SK-N-SH treated with all-trans-retinoic acid at 6 μM for 48 hours (cell line): Measurements from ENCODE around the gene STRBP.

Source experiments
- ATAC-seq: fragments of 200-7000 bp; cut with Tn5 transposase; 3 replicates; pipeline ENCODE4 v1.9.1; 2020; ENCODE audit warnings: mild to moderate bottlenecking, moderate library complexity
- ARNTL ChIP-seq: fragments of 450-650 bp; formaldehyde crosslinking; IDR thresholded peaks from 2 replicates; pipeline ENCODE4 v1.5.0; 2020; ENCODE audit warnings: low read depth, mild to moderate bottlenecking, moderate library complexity, borderline replicate concordance
- BACH2 ChIP-seq: fragments of 250-450 bp; sonication (Bioruptor Pico); IDR thresholded peaks from 2 replicates; pipeline ENCODE4 v1.9.0; 2021; ENCODE audit warnings: mild to moderate bottlenecking, borderline replicate concordance
- CSDC2 ChIP-seq: fragments of 250-450 bp; sonication (Bioruptor Pico); IDR thresholded peaks from 2 replicates; pipeline ENCODE4 v1.5.0; 2020; ENCODE audit warnings: mild to moderate bottlenecking, moderate library complexity
- ESRRG ChIP-seq: fragments of 250-450 bp; sonication (Bioruptor Pico); IDR thresholded peaks from 2 replicates; pipeline ENCODE4 v1.6.1; 2021; ENCODE audit warnings: mild to moderate bottlenecking
- GLIS3 ChIP-seq: fragments of 250-450 bp; sonication (Bioruptor Pico); IDR thresholded peaks from 2 replicates; pipeline ENCODE4 v1.5.0; 2020; ENCODE audit warnings: mild to moderate bottlenecking, moderate library complexity
- ISL1 ChIP-seq: fragments of 250-450 bp; sonication (Bioruptor Pico); IDR thresholded peaks from 2 replicates; pipeline ENCODE4 v2.1.2; 2022; ENCODE audit warnings: mild to moderate bottlenecking, moderate library complexity
- OSR1 ChIP-seq: fragments of 250-450 bp; sonication (Bioruptor Pico); IDR thresholded peaks from 2 replicates; pipeline ENCODE4 v1.8.0; 2022; ENCODE audit warnings: moderate library complexity, mild to moderate bottlenecking, inconsistent platforms
- PPARA ChIP-seq: fragments of 250-450 bp; sonication (Bioruptor Pico); IDR thresholded peaks from 2 replicates; pipeline ENCODE4 v1.5.0; 2020; ENCODE audit warnings: mild to moderate bottlenecking, borderline replicate concordance
- RARB ChIP-seq: fragments of 250-450 bp; sonication (Bioruptor Pico); IDR thresholded peaks from 2 replicates; pipeline ENCODE4 v1.8.0; 2021; ENCODE audit warnings: mild to moderate bottlenecking, moderate library complexity
- SNAI2 ChIP-seq: fragments of 250-450 bp; sonication (Bioruptor Pico); IDR thresholded peaks from 2 replicates; pipeline ENCODE4 v1.5.0; 2020; ENCODE audit warnings: mild to moderate bottlenecking, moderate library complexity
- TCF4 ChIP-seq: fragments of 250-450 bp; sonication (Bioruptor Pico); IDR thresholded peaks from 2 replicates; pipeline ENCODE4 v1.8.0; 2021; ENCODE audit warnings: mild to moderate bottlenecking, moderate library complexity, borderline replicate concordance
- TOX ChIP-seq: fragments of 250-450 bp; sonication (Bioruptor Pico); IDR thresholded peaks from 2 replicates; pipeline ENCODE4 v1.8.0; 2021; ENCODE audit warnings: mild to moderate bottlenecking, moderate library complexity, borderline replicate concordance
- ZC3H10 ChIP-seq: fragments of 250-450 bp; sonication (Bioruptor Pico); IDR thresholded peaks from 2 replicates; pipeline ENCODE4 v1.5.1; 2021; ENCODE audit warnings: mild to moderate bottlenecking, moderate library complexity
- ZFP3 ChIP-seq: fragments of 250-450 bp; sonication (Bioruptor Pico); IDR thresholded peaks from 2 replicates; pipeline ENCODE4 v1.5.0; 2020; ENCODE audit warnings: mild to moderate bottlenecking, moderate library complexity
- ZFP30 ChIP-seq: fragments of 450-650 bp; formaldehyde crosslinking; IDR thresholded peaks from 2 replicates; pipeline ENCODE4 v1.5.0; 2022; ENCODE audit warnings: mild to moderate bottlenecking, moderate library complexity
- ZNF565 ChIP-seq: fragments of 450-650 bp; formaldehyde crosslinking; conservative IDR thresholded peaks from 2 replicates; pipeline ENCODE4 v1.5.0; 2020; ENCODE audit warnings: low read depth, mild to moderate bottlenecking, moderate library complexity
- ZNF70 ChIP-seq: fragments of 450-650 bp; formaldehyde crosslinking; IDR thresholded peaks from 2 replicates; pipeline ENCODE4 v1.5.0; 2020; ENCODE audit warnings: mild to moderate bottlenecking, moderate library complexity
- ZNF8 ChIP-seq: fragments of 450-650 bp; formaldehyde crosslinking; IDR thresholded peaks from 2 replicates; pipeline ENCODE4 v1.5.0; 2020; ENCODE audit warnings: mild to moderate bottlenecking, moderate library complexity
- TF ChIP-seq, protein P1 (sequence below): fragments of 250-450 bp; sonication (Bioruptor Pico); IDR thresholded peaks from 2 replicates; pipeline ENCODE4 v1.5.1; 2020; ENCODE audit warnings: low read depth, mild to moderate bottlenecking, moderate library complexity
- TF ChIP-seq, protein P2 (sequence below): fragments of 250-450 bp; sonication (Bioruptor Pico); IDR thresholded peaks from 2 replicates; pipeline ENCODE4 v1.8.0; 2020; ENCODE audit warnings: mild to moderate bottlenecking, moderate library complexity, borderline replicate concordance
- TF ChIP-seq, protein P3 (sequence below): fragments of 250-450 bp; sonication (Bioruptor Pico); IDR thresholded peaks from 2 replicates; pipeline ENCODE4 v1.5.1; 2021; ENCODE audit warnings: mild to moderate bottlenecking, moderate library complexity
- TF ChIP-seq, protein P4 (sequence below): fragments of 250-450 bp; sonication (Bioruptor Pico); IDR thresholded peaks from 2 replicates; pipeline ENCODE4 v1.5.0; 2020; ENCODE audit warnings: mild to moderate bottlenecking, moderate library complexity

Gene STRBP

DNA sequence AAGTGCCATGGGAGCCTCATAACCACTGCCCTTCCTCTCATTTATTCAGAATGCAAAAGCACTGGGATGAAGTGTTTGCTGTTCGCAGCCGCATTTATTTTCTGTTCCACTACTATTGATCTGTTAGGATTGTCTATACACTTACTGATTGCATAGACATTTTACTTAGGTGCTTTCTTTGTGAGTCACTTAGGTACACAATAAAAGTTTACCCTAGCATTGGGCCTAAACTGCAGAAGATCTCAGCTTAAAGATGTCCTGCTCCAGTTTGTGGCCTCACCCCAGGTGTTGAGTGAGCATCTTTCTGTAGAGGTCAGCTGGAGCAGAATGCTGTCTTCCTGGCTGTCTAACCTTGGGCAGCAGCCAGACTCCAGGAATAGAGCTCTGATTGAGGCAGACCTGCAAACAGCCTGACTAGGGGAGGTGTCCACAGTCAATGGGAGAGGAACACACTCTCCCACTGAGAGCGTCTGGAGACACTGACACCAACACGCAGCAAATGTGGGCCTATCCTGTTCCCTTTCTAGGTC lies 181.0 kb downstream of the STRBP start:
- no peak for ATAC-seq
- TF ChIP-seq, protein P1, sequence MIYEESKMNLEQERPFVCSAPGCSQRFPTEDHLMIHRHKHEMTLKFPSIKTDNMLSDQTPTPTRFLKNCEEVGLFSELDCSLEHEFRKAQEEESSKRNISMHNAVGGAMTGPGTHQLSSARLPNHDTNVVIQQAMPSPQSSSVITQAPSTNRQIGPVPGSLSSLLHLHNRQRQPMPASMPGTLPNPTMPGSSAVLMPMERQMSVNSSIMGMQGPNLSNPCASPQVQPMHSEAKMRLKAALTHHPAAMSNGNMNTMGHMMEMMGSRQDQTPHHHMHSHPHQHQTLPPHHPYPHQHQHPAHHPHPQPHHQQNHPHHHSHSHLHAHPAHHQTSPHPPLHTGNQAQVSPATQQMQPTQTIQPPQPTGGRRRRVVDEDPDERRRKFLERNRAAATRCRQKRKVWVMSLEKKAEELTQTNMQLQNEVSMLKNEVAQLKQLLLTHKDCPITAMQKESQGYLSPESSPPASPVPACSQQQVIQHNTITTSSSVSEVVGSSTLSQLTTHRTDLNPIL (CRISPR knock-in tag) = no peak
- no peak for TF ChIP-seq ZFP3 (CRISPR knock-in tag)
- TF ChIP-seq ZC3H10 (CRISPR knock-in tag) = no peak
- TF ChIP-seq GLIS3 (CRISPR knock-in tag) = no peak
- TF ChIP-seq, protein P2, sequence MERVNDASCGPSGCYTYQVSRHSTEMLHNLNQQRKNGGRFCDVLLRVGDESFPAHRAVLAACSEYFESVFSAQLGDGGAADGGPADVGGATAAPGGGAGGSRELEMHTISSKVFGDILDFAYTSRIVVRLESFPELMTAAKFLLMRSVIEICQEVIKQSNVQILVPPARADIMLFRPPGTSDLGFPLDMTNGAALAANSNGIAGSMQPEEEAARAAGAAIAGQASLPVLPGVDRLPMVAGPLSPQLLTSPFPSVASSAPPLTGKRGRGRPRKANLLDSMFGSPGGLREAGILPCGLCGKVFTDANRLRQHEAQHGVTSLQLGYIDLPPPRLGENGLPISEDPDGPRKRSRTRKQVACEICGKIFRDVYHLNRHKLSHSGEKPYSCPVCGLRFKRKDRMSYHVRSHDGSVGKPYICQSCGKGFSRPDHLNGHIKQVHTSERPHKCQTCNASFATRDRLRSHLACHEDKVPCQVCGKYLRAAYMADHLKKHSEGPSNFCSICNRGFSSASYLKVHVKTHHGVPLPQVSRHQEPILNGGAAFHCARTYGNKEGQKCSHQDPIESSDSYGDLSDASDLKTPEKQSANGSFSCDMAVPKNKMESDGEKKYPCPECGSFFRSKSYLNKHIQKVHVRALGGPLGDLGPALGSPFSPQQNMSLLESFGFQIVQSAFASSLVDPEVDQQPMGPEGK (CRISPR knock-in tag) = no peak
- no peak for TF ChIP-seq PPARA (CRISPR knock-in tag)
- TF ChIP-seq OSR1 (CRISPR knock-in tag) = no peak
- TF ChIP-seq SNAI2 (CRISPR knock-in tag) = no peak
- no peak for TF ChIP-seq ZNF8 (CRISPR knock-in tag)
- TF ChIP-seq ZNF565 (CRISPR knock-in tag) = no peak
- no peak for TF ChIP-seq ARNTL (CRISPR knock-in tag)
- TF ChIP-seq ZNF70 (CRISPR knock-in tag) = no peak
- TF ChIP-seq ZFP30 (CRISPR knock-in tag) = no peak
- TF ChIP-seq BACH2 (CRISPR knock-in tag) = no peak

DNA sequence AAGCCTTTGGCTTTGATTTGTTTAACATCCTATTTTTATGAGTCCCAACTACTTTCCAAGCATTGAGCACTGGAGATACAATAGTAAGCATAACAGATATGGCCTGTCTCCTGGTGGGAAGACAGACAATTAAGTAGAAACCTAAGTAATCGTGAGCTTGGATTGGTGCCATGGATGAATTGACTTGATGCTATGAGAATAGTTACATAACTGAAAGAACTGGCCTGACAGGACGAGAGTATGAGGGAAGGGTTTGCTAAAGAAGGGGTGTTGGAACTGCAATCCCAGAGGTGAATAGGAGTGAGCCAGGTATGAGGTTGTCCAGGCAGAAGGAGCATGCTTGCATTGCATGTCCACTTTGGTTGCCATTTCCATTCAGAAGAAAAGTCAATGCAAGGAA lies 182.5 kb downstream of the STRBP start:
- TF ChIP-seq ESRRG (no peak), PPARA (CRISPR knock-in tag) (no peak), BACH2 (CRISPR knock-in tag) (no peak), SNAI2 (CRISPR knock-in tag) (no peak), CSDC2 (CRISPR knock-in tag) (no peak), TCF4 (no peak), OSR1 (CRISPR knock-in tag) (no peak), RARB (CRISPR knock-in tag) (no peak), ZC3H10 (CRISPR knock-in tag) (no peak), ARNTL (CRISPR knock-in tag) (no peak), TOX (CRISPR knock-in tag) (no peak), ZNF565 (CRISPR knock-in tag) (no peak), ISL1 (no peak), GLIS3 (CRISPR knock-in tag) (no peak), ZFP3 (CRISPR knock-in tag) (no peak)
- TF ChIP-seq, protein P1 (CRISPR knock-in tag) = no peak
- TF ChIP-seq, protein P2 (CRISPR knock-in tag) = no peak
- TF ChIP-seq, protein P3, sequence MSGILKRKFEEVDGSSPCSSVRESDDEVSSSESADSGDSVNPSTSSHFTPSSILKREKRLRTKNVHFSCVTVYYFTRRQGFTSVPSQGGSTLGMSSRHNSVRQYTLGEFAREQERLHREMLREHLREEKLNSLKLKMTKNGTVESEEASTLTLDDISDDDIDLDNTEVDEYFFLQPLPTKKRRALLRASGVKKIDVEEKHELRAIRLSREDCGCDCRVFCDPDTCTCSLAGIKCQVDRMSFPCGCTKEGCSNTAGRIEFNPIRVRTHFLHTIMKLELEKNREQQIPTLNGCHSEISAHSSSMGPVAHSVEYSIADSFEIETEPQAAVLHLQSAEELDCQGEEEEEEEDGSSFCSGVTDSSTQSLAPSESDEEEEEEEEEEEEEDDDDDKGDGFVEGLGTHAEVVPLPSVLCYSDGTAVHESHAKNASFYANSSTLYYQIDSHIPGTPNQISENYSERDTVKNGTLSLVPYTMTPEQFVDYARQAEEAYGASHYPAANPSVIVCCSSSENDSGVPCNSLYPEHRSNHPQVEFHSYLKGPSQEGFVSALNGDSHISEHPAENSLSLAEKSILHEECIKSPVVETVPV = no peak
- no peak for ATAC-seq

DNA sequence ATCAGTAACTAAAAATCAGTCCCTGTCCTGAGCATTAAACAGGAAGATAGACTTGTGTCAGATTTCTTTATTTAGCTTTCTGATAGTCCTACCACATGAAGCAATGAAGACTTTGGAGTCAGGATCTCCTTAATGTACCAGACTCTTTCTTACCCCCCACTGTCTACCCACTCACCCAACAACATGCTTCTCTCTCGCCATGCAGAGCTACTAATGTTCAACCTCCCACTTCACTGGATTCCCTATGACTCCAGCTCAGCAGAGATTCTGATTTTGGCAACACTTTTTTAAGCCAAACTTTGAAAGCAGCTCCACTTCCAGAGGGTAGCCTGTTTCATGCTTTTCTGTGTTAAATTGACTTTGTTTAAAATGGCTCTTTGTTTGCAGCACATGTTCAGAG lies 184.1 kb downstream of the STRBP start:
- no peak for ATAC-seq
- TF ChIP-seq ZC3H10 (CRISPR knock-in tag) (no peak), TOX (CRISPR knock-in tag) (no peak), OSR1 (CRISPR knock-in tag) (no peak), SNAI2 (CRISPR knock-in tag) (no peak), ESRRG (no peak), CSDC2 (CRISPR knock-in tag) (no peak), ZFP30 (CRISPR knock-in tag) (no peak), ZNF565 (CRISPR knock-in tag) (no peak), ZNF8 (CRISPR knock-in tag) (no peak), BACH2 (CRISPR knock-in tag) (no peak)
- TF ChIP-seq, protein P2 (CRISPR knock-in tag) = no peak
- TF ChIP-seq, protein P4, sequence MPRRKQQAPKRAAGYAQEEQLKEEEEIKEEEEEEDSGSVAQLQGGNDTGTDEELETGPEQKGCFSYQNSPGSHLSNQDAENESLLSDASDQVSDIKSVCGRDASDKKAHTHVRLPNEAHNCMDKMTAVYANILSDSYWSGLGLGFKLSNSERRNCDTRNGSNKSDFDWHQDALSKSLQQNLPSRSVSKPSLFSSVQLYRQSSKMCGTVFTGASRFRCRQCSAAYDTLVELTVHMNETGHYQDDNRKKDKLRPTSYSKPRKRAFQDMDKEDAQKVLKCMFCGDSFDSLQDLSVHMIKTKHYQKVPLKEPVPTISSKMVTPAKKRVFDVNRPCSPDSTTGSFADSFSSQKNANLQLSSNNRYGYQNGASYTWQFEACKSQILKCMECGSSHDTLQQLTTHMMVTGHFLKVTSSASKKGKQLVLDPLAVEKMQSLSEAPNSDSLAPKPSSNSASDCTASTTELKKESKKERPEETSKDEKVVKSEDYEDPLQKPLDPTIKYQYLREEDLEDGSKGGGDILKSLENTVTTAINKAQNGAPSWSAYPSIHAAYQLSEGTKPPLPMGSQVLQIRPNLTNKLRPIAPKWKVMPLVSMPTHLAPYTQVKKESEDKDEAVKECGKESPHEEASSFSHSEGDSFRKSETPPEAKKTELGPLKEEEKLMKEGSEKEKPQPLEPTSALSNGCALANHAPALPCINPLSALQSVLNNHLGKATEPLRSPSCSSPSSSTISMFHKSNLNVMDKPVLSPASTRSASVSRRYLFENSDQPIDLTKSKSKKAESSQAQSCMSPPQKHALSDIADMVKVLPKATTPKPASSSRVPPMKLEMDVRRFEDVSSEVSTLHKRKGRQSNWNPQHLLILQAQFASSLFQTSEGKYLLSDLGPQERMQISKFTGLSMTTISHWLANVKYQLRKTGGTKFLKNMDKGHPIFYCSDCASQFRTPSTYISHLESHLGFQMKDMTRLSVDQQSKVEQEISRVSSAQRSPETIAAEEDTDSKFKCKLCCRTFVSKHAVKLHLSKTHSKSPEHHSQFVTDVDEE (CRISPR knock-in tag) = no peak
